Colonic mucosa (tissue), 4 donors: ENCODE data around the gene DNAJA1. TPM values are rescaled to one million over a fixed set of nuclear protein-coding genes. Genes with fewer than 3 reads are reported as not detected.
A peak's percentile ranks its signal among the peaks of the same experiment; 100 is the strongest.
"Not testable (repeated sequence)": the region's sequence is repeated elsewhere in the genome, so short reads cannot be mapped to it uniquely, and the experiment has no call there.

Experiments used
- DNase-seq: peaks from one replicate; pipeline ENCODE4 v3.0.0-alpha.2; 2020
- H3K27ac ChIP-seq: fragments of 200-600 bp; one replicate; pipeline ENCODE4 v1.8.0; 2021
- H3K27me3 ChIP-seq: fragments of 200-600 bp; one replicate; pipeline ENCODE4 v1.8.0; 2021
- H3K36me3 ChIP-seq: fragments of 200-600 bp; one replicate; pipeline ENCODE4 v1.8.0; 2021
- H3K4me1 ChIP-seq: fragments of 200-600 bp; one replicate; pipeline ENCODE4 v1.8.0; 2021; ENCODE audit warnings: mild to moderate bottlenecking
- H3K4me3 ChIP-seq: fragments of 200-600 bp; one replicate; pipeline ENCODE4 v1.8.0; 2021
- H3K9ac ChIP-seq, 2 donors: one replicate each; pipeline ENCODE4 v1.7.0; 2013; ENCODE audit warnings: control low read depth in 2 of 2, low read depth in 2 of 2, low read length in 2 of 2
- H3K9me3 ChIP-seq: fragments of 200-600 bp; one replicate; pipeline ENCODE4 v1.8.0; 2021
- intact Hi-C: fragments of 100-400 bp; cut with DNase I; formaldehyde crosslinking; loops from one replicate; pipeline ENCODE4 v1.14.1; 2022
- total RNA-seq, 2 donors: library from RNA; stranded (reverse); fragmentation: NEBNext Ultra II Directional in 1 of 2; extraction: Animal tissue kit (Norgen Biotek cat#: 25700) in 1 of 2; gene quantifications; one replicate each; pipeline ENCODE4 v1.2.1, GENCODE V29; 2021
- TF ChIP-seq, protein P1 (sequence below): fragments of 200-600 bp; IDR thresholded peaks from one replicate; pipeline ENCODE4 v1.8.0; 2022; ENCODE audit warnings: antibody characterized with exemption, mild to moderate bottlenecking
- donor health status: healthy.
- donor health status: DM: no; HTN: no; CAD: no.
- donor health status: DM: no; HTN: no; CAD: no.

DNAJA1 gene
- total RNA-seq, 2 donors from 2014 or later, result 66.4 to 93.6 TPM

DNA sequence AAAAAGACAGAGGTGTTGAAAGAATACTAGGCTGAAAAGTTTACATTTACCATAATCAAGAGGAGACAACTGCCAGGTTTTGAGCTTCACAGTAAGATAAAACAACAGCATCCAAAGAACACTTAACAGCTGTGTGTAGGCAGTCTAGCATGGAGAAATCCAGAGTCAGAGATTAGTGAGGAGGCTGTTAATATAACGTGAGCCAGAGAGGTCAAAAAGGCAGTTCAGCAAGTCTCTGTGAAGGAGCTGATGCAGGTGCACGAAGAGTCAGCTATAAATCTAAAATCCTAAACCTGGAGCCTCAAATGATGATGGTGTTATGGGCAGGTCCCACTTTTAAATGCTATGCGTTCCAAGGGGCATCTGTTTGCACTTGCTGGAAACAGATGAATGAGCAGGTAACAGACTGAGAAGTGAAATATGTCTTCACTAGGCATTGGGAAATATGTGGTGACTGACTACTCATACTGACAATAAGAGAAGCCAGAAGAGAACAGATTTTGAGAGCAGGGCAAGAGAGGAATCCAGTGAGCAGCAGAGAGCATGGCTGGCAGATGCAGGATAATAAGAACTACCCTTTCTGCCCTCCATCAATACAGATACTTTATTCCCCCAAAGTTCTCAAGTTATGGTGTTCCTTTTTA, 32.4 kb upstream of the DNAJA1 start:
- no peaks in the 10 kb centered on the region for H3K36me3 ChIP-seq
- no peak overlapping the region for H3K9ac ChIP-seq
- intact Hi-C loops, result no loop called here
- no peak for DNase-seq
- H3K27ac ChIP-seq, result no peak overlapping the region
- H3K4me3 ChIP-seq, result no peak overlapping the region
- H3K27me3 ChIP-seq, result no peaks in the 10 kb centered on the region
- no peaks in the 10 kb centered on the region for H3K9me3 ChIP-seq
- H3K4me1 ChIP-seq, result no peaks in the 10 kb centered on the region
- TF ChIP-seq, protein P1, sequence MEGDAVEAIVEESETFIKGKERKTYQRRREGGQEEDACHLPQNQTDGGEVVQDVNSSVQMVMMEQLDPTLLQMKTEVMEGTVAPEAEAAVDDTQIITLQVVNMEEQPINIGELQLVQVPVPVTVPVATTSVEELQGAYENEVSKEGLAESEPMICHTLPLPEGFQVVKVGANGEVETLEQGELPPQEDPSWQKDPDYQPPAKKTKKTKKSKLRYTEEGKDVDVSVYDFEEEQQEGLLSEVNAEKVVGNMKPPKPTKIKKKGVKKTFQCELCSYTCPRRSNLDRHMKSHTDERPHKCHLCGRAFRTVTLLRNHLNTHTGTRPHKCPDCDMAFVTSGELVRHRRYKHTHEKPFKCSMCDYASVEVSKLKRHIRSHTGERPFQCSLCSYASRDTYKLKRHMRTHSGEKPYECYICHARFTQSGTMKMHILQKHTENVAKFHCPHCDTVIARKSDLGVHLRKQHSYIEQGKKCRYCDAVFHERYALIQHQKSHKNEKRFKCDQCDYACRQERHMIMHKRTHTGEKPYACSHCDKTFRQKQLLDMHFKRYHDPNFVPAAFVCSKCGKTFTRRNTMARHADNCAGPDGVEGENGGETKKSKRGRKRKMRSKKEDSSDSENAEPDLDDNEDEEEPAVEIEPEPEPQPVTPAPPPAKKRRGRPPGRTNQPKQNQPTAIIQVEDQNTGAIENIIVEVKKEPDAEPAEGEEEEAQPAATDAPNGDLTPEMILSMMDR, result no peak

DNA sequence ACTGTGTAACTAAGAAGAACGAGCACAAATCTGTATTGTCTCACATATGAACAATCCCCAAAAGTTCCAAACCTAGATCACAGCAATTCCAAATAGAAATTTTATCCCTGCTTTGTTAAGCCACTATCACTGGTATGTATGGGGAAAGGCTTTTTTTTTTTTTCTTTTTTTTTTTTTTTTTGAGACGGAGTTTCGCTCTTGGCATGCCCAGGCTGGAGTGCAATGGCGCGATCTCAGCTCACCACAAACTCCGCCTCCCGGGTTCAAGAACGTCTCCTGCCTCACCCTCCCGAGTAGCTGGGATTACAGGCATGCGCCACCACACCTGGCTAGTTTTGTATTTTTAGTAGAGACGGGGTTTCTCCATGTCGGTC, 24.4 kb upstream of the DNAJA1 start:
- DNase-seq, H3K4me1 ChIP-seq, H3K9me3 ChIP-seq, intact Hi-C loops, H3K36me3 ChIP-seq, H3K27me3 ChIP-seq: not testable (repeated sequence)
- peak overlapping the region; percentile 95 for H3K4me3 ChIP-seq
- peak overlapping the region; percentile 88 for H3K27ac ChIP-seq
- peak overlapping the region; percentile 77 to 89 for H3K9ac ChIP-seq

DNA sequence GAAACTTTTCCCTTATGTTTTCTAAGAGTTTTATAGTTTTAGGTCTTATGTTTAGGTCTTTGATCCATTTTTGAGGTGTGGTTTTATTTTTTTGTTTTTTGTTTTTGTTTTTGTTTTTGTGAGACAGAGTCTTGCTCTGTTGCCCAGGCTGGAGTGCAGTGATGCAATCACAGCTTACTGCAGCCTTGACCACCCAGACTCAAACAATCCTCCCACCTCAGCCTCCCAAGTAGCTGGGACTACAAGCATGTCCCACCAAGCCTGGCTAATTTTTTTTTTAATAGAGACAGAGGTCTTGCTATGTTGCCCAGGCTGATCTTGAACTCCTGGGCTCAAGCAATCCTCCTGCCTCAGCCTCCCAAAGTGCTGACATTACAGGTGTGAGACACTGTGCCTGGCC, 19.7 kb upstream of the DNAJA1 start:
- H3K36me3 ChIP-seq, H3K4me1 ChIP-seq, H3K9me3 ChIP-seq, intact Hi-C loops, DNase-seq, H3K27me3 ChIP-seq, H3K9ac ChIP-seq, H3K27ac ChIP-seq, H3K4me3 ChIP-seq: not testable (repeated sequence)

DNA sequence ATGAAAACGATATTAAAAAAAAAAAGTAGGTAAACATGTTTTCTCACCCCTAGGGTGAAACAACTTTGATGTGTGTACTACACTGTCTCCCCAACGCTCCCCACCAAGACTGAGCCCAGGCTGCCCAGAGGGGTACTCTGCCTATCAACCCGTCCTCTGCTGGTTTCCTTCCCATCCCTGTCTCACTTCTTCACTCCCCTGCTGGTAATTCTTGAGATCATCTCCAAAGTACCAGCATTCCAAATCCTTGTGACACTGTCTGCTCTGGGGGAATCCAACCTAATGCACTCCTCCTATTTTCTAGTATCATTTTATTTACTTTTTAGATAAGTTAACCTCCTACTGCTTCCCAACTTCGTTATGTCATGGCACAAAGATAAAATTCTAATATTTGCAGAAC, 17.3 kb upstream of the DNAJA1 start:
- no peaks in the 10 kb centered on the region for H3K27me3 ChIP-seq
- H3K9me3 ChIP-seq, result no peaks in the 10 kb centered on the region
- no peaks in the 10 kb centered on the region for H3K36me3 ChIP-seq
- no peak overlapping the region for H3K4me3 ChIP-seq
- H3K9ac ChIP-seq, result no peak overlapping the region
- H3K27ac ChIP-seq, result no peak overlapping the region
- DNase-seq, result no peak
- no peaks in the 10 kb centered on the region for H3K4me1 ChIP-seq
- intact Hi-C loops, result no loop called here
- TF ChIP-seq, protein P1, result no peak

DNA sequence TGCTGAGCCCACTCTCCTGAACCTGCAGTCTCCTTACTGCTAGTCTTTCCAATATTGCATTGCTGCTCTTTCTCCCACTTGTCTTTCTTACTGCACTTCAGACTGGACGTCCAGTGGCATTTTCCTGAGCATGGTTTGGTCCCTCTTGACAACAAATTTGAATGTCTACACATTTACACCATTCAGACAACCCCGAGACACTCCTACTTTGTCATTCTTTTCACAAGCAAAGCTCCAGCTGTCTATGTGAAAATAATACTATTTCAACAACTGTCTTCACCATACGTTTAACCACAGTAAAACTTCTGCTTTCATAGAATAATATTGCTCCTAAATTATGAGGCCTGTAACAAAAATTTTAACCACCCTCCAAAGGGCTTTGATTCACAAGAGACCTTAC, 13.2 kb upstream of the DNAJA1 start:
- no peaks in the 10 kb centered on the region for H3K4me1 ChIP-seq
- TF ChIP-seq, protein P1, result no peak
- H3K27me3 ChIP-seq, result no peaks in the 10 kb centered on the region
- H3K4me3 ChIP-seq, result no peak overlapping the region
- DNase-seq, result no peak
- no peak overlapping the region for H3K27ac ChIP-seq
- no peaks in the 10 kb centered on the region for H3K9me3 ChIP-seq
- H3K9ac ChIP-seq, result no peak overlapping the region
- no peaks in the 10 kb centered on the region for H3K36me3 ChIP-seq
- intact Hi-C loops, result no loop called here

DNA sequence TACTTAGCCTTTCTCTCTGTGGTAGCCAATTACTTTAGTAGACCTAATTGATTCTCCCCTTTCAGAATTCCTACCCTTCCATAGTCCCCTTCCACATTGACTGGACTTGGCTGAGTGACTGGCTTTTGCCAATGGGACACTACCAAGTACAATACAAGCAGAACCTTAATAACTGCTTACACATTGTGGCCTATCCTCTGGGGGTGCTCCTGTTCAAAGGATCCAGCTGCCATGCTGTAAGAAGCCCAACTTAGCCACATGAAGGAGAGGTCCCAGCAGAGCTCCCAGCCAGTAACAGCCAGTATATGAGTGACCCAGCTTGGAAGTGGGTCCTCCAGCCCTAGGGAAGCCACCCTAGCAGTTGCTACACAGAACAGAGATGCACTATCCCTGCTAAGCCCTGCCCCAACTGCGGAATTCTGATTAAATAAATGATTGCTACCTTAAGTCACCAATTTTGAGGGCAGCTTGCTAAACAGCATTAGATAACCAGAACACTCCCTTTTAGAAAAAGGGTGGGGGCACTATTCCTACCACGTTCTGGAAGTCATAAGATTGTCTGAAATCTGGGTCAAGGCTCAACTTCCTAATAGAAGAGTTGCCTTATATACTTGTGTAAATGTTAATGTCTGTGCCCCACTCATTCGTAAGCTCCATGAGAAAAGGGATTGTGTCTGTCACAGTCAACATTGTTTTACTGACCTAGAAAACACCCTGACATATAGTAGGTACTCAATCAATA, 12.6 kb upstream of the DNAJA1 start:
- no peak for DNase-seq
- Histone ChIP-seq H3K9ac (no peak overlapping the region), H3K4me3 (no peak overlapping the region), H3K27me3 (no peaks in the 10 kb centered on the region), H3K27ac (no peak overlapping the region), H3K36me3 (no peaks in the 10 kb centered on the region), H3K4me1 (no peaks in the 10 kb centered on the region), H3K9me3 (no peaks in the 10 kb centered on the region)
- intact Hi-C loops, result no loop called here
- TF ChIP-seq, protein P1, result no peak
